IPS-20b (cell line): ENCODE data around the gene ZSCAN4.

ENCODE experiments used
- H3K27ac ChIP-seq: one replicate; pipeline ENCODE4 v1.5.1; 2013; ENCODE audit warnings: low read length
- H3K27me3 ChIP-seq: 2 replicates; pipeline ENCODE4 v1.6.1; 2013; ENCODE audit warnings: mild to moderate bottlenecking, low read length, inconsistent platforms; ENCODE audit not compliant: insufficient read depth
- H3K36me3 ChIP-seq: 2 replicates; pipeline ENCODE4 v1.6.1; 2013; ENCODE audit warnings: low read depth, mild to moderate bottlenecking, inconsistent platforms, low read length, moderate library complexity; ENCODE audit not compliant: insufficient read depth
- H3K4me1 ChIP-seq: 2 replicates; pipeline ENCODE4 v1.6.1; 2013; ENCODE audit warnings: mild to moderate bottlenecking, control low read depth, inconsistent platforms, low read length, moderate library complexity; ENCODE audit not compliant: insufficient read depth
- H3K4me3 ChIP-seq: 2 replicates; pipeline ENCODE4 v1.5.1; 2013; ENCODE audit warnings: mild to moderate bottlenecking, low read length, inconsistent platforms
- H3K9ac ChIP-seq: 2 replicates; pipeline ENCODE4 v1.6.1; 2013; ENCODE audit warnings: low read depth, mild to moderate bottlenecking, inconsistent platforms, low read length, moderate library complexity
- H3K9me3 ChIP-seq: 2 replicates; pipeline ENCODE4 v1.6.1; 2013; ENCODE audit warnings: mild to moderate bottlenecking, low read depth, low read length, inconsistent platforms; ENCODE audit not compliant: insufficient read depth

ZSCAN4 gene

GRCh38 chr19:57651654-57651996 is 17.1 kb upstream of the ZSCAN4 start:
- Histone ChIP-seq H3K4me3 (no peak overlapping the region), H3K4me1 (peaks cover 4% of the 10 kb centered on the region; the same call in 1 of the 2 replicates), H3K27ac (no peak overlapping the region)

DNA sequence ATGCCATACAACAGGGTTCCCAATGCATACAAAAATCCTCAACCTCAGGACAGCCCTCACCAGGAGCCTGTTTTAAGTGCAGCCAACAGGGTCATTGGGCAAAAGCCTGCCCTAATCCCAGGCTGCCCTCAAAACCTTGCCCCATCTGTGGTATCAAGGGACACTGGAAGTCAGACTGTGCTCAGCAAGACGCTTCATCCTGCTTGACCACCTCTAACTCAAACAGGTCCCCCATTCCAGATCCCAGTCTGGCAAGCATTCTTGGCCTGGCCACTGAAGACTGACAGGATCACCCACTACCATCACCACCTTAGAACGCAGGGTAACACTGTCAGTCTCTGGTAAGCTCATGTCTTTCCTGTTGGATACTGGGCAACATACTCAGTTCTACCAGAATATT is 15.0 kb upstream of the ZSCAN4 start:
- H3K9ac ChIP-seq, result no peak overlapping the region
- no peaks in the 10 kb centered on the region for H3K27me3 ChIP-seq
- no peak overlapping the region for H3K27ac ChIP-seq
- H3K4me1 ChIP-seq, result peaks cover 4% of the 10 kb centered on the region; the same call in 1 of the 2 replicates
- H3K9me3 ChIP-seq, result no peaks in the 10 kb centered on the region
- H3K36me3 ChIP-seq, result no peaks in the 10 kb centered on the region
- no peak overlapping the region for H3K4me3 ChIP-seq

More at GRCh38 chr19:57651654-57651996, 17.1 kb upstream of the ZSCAN4 start:
- no peak overlapping the region for H3K9ac ChIP-seq
- no peaks in the 10 kb centered on the region for H3K27me3 ChIP-seq
- no peaks in the 10 kb centered on the region for H3K9me3 ChIP-seq
- H3K36me3 ChIP-seq, result no peaks in the 10 kb centered on the region

DNA sequence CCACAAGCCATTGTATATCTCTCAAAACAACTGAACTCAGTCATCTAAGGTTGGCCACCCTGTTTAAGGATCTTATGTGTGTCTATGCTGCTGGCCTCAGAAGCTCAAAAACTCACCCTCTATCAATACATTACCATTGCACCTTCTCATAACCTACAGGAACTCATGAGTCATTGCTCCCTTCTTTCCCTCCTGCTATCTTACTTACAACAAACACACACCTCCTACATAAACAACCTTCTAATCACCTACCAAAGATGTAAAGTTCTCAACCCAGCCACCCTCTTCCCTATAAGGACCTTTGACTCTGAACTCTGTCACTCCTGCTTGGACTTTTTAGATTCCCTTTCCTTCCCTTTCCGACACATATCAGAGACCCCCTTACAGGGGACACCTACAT is 13.3 kb upstream of the ZSCAN4 start:
- Histone ChIP-seq H3K9ac (no peak overlapping the region), H3K36me3 (no peaks in the 10 kb centered on the region), H3K4me3 (no peak overlapping the region), H3K9me3 (no peaks in the 10 kb centered on the region), H3K27ac (no peak overlapping the region), H3K27me3 (peaks cover 17% of the 10 kb centered on the region), H3K4me1 (peaks cover 4% of the 10 kb centered on the region; the same call in 1 of the 2 replicates)

- Histone ChIP-seq H3K4me1 (peaks cover 2% of the 10 kb centered on the region; the same call in 1 of the 2 replicates), H3K27ac (no peak overlapping the region), H3K36me3 (no peaks in the 10 kb centered on the region), H3K9ac (no peak overlapping the region), H3K4me3 (no peak overlapping the region), H3K9me3 (no peaks in the 10 kb centered on the region), H3K27me3 (peaks cover 25% of the 10 kb centered on the region)
These were observed 12.4 kb upstream of the ZSCAN4 start for GRCh38 chr19:57656346-57656745.

DNA sequence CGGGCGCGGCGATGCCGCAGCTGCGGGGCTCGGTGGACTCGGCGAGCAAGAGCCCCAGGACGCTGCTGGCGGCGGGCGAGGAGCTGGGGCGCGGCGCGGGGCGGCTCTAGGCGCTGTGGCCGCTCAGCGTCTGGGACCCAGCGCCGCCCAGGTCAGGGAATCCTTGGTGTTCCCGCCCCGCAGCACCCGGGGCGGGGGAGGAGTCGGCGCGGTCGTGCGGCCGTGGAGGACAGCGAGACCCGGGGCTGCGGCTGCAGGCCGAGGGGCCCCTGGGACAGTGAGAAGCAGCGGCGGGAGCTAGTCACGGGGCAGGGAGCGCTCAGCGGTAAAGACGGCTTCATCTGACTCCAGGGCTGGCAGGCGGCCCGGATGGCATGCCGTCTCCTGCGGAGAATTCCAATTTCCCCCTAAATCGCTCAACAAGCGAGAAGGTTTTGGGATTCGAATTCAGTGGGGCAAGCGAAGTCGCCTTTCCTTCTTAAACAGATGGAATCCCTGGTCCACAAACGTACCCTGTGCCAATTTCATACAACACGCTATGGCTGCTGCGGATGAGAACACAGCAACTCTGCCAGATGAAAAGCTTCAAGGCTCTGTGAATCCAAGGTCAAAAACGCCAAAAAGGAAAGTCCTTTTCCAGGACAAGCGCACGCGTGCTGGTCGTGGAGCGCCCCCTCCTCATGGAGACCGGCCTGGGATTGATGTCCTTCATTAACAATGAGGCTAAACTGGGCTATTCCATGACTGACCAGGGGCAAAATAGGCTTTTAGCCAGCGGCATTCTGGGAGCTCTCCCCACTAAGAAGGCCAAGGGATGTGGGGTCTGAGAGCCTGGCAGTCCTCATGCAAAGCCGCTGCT is 4.2 kb upstream of the ZSCAN4 start:
- Histone ChIP-seq H3K27ac (no peak overlapping the region), H3K9ac (peak overlapping the region; percentile 71), H3K36me3 (no peaks in the 10 kb centered on the region), H3K9me3 (no peaks in the 10 kb centered on the region), H3K4me1 (no peaks in the 10 kb centered on the region; the same call in 1 of the 2 replicates), H3K4me3 (peak overlapping the region; percentile 70), H3K27me3 (peaks cover 44% of the 10 kb centered on the region)

DNA sequence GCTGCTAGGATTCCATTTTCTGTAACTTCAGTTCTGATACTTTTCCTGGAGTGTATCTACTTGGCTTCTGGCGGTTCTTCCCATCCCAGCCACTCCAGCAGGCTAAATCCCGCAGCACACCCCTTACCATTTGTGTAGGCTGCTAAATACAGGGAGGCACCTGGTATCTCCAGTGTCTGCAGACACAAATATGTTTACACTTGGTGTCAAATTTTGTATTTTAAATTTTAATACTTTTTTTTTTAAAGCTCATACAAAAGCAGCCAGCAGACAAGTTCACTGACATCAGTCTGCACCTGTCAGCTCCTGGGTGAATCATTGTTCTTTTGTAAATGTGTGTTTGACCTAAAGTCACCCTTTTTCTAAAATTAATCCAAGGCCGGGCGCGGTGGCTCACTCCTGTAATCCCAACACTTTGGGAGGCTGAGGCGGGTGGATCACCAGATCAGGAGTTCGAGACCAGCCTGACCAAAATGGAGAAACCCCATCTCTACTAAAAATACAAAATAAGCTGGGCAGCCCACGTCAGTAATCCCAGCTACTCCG is 3.4 kb upstream of the ZSCAN4 start:
- Histone ChIP-seq H3K4me1 (no peaks in the 10 kb centered on the region; the same call in 1 of the 2 replicates), H3K9ac (no peak overlapping the region), H3K27me3 (peaks cover 36% of the 10 kb centered on the region), H3K4me3 (peak overlapping the region; percentile 70; the same call in 1 of the 2 replicates), H3K27ac (no peak overlapping the region), H3K9me3 (no peaks in the 10 kb centered on the region), H3K36me3 (no peaks in the 10 kb centered on the region)

GRCh38 chr19:57667228-57667627 is 1.5 kb upstream of the ZSCAN4 start:
- Histone ChIP-seq H3K4me1 (no peaks in the 10 kb centered on the region; the same call in 1 of the 2 replicates), H3K27me3 (peaks cover 38% of the 10 kb centered on the region), H3K9me3 (no peaks in the 10 kb centered on the region), H3K4me3 (no peak overlapping the region), H3K9ac (no peak overlapping the region), H3K36me3 (no peaks in the 10 kb centered on the region), H3K27ac (no peak overlapping the region)

- Histone ChIP-seq H3K4me1 (no peaks in the 10 kb centered on the region; the same call in 1 of the 2 replicates), H3K27ac (no peak overlapping the region), H3K9me3 (no peaks in the 10 kb centered on the region; the same call in 1 of the 2 replicates), H3K36me3 (no peaks in the 10 kb centered on the region), H3K27me3 (peaks cover 25% of the 10 kb centered on the region), H3K9ac (no peak overlapping the region), H3K4me3 (no peak overlapping the region)
These were observed 2.6 kb downstream of the ZSCAN4 start for GRCh38 chr19:57671124-57671895.

GRCh38 chr19:57672466-57672865 is 3.7 kb downstream of the ZSCAN4 start:
- Histone ChIP-seq H3K4me3 (no peak overlapping the region), H3K4me1 (no peaks in the 10 kb centered on the region; the same call in 1 of the 2 replicates), H3K27ac (no peak overlapping the region), H3K36me3 (no peaks in the 10 kb centered on the region), H3K27me3 (peaks cover 36% of the 10 kb centered on the region), H3K9me3 (no peaks in the 10 kb centered on the region; the same call in 1 of the 2 replicates), H3K9ac (no peak overlapping the region)

GRCh38 chr19:57675881-57676280 is 7.1 kb downstream of the ZSCAN4 start:
- H3K9me3 ChIP-seq, result no peaks in the 10 kb centered on the region; the same call in 1 of the 2 replicates

GRCh38 chr19:57682226-57682766 is 13.6 kb downstream of the ZSCAN4 start:
- H3K27ac ChIP-seq, result peak overlapping the region; percentile 86

More at GRCh38 chr19:57675881-57676280, 7.1 kb downstream of the ZSCAN4 start:
- H3K36me3 ChIP-seq, result no peaks in the 10 kb centered on the region
- H3K4me3 ChIP-seq, result no peak overlapping the region
- no peaks in the 10 kb centered on the region for H3K4me1 ChIP-seq
- no peak overlapping the region for H3K9ac ChIP-seq
- peaks cover 56% of the 10 kb centered on the region for H3K27me3 ChIP-seq
- H3K27ac ChIP-seq, result no peak overlapping the region

More at GRCh38 chr19:57682226-57682766, 13.6 kb downstream of the ZSCAN4 start:
- peaks cover 44% of the 10 kb centered on the region for H3K9me3 ChIP-seq
- H3K4me1 ChIP-seq, result peaks cover 6% of the 10 kb centered on the region; the same call in 1 of the 2 replicates
- H3K36me3 ChIP-seq, result peaks cover 44% of the 10 kb centered on the region
- H3K9ac ChIP-seq, result peak overlapping the region; percentile 98
- H3K27me3 ChIP-seq, result peaks cover 25% of the 10 kb centered on the region
- peak overlapping the region; percentile 99 for H3K4me3 ChIP-seq
